ENCODE results near the gene PRKCH.
A peak's percentile ranks its signal among the peaks of the same experiment; 100 is the strongest.

PRKCH gene

DNA sequence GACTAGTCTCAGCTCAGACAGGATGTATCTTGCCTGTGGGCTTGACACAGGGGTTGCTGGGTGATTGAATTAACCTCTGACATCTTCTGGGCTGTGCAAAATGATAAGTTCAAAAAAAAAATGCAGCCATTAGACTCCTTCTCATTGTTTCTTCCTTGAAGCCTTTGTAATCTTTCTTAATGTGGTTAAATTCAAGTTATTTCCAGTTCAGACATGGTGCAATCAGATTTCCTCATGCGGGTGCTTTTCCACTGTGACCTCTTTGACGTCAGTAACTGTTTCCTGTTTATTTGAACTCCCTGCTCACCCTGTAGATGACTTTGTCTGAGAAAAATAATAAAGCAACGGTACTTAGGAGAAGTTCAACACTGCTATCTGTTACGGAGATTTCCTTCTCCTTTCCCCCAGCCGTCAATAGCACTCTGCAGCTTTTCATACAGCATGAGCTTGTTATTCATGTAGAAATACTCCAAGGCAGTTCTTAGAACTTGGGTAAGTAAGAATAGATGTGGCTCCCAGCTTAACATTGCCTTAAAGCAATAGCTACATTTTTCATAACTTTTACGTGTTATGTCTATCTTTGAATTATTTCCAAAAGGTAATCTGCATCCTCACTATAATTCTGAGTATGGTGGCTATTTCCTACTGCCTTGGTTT, 155.5 kb downstream of the PRKCH start:
- peak; percentile 51 for DNase-seq

GRCh38 chr14:61477712-61478462, 156.5 kb downstream of the PRKCH start:
- peak; percentile 54 for DNase-seq

GRCh38 chr14:61478971-61479473, 157.6 kb downstream of the PRKCH start:
- no peak for DNase-seq

DNA sequence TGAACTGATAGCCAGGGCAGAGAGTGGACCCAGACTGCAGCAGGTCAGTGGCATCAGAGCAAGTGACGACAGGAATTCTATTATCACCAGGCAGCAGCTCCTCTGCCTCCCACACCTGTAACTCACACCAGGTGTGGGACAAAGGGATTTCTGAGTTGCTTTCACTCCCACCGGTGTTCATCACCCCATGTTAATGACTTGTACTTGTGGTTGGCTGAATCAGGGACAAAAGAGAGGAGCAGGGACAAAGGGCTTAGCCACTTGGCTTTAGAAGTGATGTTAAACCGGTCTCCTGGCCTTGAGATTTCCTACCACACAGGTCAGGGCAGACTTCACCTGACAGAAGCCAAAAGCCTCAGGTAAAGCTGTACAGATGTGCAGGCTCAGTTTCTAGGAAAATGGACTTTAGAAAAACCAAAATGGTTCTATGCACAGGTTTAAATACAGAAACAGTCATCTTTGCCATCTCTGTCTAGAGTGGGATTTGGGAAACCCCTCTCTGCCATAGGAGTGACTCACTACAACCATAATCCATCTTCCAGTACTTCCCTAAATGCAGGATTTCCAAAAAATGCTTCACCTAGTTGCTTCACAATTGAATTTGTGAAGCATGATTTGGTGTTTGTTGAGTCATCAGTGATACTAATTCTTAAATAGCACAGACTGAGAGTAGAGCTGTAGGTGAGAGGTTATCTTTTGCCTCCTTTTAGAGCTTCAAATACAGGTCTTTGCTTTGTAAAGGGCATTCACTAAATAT, 158.5 kb downstream of the PRKCH start:
- DNase-seq = no peak

DNA sequence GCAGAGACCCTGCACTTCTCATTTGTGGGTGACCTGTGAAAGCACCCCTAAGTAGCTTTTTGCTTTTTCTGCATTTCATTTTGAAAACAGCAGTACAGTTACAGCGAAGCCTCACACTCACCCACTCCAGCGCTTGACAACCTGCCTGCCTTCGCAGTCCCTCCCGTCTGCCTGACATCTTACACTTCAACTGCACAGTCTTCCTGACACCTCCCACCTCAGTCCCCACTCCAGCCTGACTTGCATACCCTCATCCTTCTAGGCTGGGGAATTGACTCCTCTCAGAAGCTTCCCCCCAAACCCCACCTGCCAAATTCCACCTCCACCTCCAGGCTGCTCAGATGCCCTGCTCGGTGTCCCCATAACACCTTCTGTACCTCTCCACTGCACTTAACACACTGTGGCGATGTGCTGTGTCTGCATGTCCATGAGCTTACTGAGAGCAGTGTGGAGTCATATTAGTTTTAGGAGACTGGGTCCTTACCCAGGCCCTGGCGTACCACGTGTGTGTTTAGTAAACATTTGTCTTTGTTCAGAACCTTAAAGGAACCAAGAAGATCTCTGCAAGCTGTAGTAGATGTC, 159.4 kb downstream of the PRKCH start:
- no peak for DNase-seq

DNA sequence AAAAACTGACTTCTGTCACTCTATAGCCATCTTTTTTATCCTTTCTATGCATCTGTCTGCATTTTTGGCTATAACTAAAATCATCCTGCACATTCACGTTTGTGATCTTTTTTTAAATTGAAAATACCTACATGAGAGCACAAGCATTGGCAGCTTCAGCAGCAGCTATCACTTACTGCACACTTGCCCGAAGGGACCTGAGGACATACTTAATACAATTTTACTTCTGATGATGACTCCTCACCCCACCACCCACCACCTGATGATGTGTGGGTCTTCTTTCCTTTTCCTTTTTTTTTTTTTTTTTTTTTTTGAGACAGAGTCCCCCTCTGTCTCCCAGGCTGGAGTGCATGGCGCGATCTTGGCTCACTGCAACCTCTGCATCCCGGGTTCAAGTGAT, 160.3 kb downstream of the PRKCH start:
- DNase-seq = no peak

DNA sequence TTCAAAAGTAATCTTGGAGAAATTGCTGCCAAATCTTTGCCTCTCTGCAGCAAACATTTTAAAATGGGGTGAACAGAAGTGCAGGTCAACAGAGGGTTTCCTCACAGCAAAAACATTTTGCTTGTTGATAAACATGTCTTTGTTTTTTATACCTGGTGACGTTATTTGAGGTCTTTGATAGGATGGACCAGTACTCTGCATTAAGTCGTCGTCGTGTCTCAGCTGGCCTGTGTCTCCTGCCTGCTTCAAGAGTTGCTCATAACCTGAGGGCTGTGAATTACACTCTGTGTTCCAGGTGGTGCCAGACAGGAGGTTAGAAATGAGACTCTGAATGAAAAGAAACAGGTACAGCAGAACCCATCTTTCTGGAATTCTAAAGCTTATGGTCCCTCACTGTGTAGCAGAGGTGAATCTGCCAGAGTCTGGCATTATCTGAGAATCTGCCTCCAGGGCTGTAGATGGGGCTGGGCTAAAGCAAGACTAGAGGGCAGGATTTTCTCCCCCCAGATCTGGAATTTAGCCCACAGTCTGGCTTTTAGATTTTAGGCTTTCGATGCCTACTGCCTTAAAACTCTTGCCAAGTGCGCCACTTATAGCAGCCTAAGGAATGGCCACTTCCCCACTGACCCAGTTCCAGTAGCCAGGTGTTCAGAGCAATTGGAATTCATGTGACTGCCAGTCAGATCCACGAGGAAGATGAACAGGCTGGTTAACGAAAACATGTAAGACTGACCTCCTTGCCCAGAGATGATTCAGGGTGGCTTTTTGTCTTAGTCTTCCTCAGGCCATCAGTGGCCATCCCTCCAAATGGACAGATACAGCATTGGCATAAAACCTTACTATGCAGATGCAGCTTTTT, 161.2 kb downstream of the PRKCH start:
- DNase-seq = no peak

DNA sequence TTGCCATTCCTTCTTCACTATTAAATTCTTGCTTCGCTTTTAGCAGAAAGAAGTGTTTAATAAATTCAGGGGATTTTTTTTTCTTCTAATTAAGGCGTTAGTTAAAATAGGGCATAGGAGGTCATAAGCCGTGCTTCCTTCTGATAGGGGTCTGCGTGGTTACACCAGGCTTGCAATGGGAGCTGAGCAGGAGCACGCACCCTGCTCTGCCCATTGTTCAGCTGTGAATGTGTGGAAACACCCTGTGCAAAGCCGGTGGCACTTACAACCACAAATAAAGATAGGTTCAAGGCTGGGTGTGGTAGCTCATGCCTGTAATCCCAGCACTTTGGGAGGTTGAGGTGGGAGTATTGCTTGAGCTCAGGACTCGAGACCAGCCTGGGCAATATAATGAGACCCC, 162.1 kb downstream of the PRKCH start:
- no peak for DNase-seq

DNA sequence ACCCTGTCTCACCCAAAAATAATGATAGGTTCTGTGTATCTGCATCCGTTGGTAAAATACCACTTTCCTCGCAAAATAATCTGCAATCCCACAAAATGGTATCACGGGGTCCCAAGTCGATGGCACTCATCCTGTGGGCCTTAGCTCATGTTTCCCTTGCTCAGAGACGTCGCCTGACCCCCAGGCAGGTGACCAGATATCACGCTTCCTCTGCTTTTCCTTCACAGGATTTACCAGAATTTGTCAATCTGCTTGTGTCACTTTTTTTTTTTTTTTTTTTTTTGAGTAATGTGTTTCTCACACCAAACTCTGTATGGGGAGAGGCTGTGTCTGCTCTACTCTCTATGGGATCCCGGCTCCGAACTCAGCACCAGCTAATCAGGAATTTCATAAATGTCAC, 162.7 kb downstream of the PRKCH start:
- DNase-seq = no peak

DNA sequence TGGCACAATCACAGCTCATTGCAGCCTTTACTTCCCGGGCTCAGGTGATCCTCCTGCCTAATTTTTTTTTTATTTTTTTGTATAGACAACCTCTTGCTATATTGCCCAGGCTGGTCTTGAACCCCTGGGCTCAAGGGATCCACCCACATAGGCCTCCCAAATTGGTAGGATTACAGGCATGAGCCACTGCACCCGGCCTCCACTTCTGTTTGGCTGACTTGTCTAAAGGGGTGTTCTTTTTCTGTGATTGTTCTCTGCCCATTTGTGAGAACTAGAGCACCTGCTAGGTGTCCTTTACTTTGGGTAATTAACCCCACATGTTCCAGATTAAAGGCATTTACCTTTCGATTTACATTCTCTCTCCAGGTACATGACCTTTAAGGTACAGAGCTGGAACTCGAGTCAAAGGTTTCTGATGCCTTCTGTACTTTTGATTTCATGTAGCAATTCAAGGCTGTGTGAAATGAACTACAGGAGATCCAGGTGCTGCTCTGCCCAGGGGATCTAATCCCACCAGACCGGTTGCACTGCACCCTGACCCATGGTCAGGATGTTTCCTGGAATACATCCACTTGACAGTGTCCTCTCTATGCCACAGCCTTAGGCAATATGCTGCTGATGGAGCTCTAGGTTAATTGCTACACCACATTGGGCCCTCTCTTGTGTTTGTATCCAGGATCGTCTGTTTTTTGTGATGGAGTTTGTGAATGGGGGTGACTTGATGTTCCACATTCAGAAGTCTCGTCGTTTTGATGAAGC, 163.6 kb downstream of the PRKCH start:
- no peak for DNase-seq

GRCh38 chr14:61485661-61486060, 164.3 kb downstream of the PRKCH start:
- DNase-seq = no peak

- DNase-seq = no peak
Measured at GRCh38 chr14:61486930-61487495, 165.6 kb downstream of the PRKCH start.

DNA sequence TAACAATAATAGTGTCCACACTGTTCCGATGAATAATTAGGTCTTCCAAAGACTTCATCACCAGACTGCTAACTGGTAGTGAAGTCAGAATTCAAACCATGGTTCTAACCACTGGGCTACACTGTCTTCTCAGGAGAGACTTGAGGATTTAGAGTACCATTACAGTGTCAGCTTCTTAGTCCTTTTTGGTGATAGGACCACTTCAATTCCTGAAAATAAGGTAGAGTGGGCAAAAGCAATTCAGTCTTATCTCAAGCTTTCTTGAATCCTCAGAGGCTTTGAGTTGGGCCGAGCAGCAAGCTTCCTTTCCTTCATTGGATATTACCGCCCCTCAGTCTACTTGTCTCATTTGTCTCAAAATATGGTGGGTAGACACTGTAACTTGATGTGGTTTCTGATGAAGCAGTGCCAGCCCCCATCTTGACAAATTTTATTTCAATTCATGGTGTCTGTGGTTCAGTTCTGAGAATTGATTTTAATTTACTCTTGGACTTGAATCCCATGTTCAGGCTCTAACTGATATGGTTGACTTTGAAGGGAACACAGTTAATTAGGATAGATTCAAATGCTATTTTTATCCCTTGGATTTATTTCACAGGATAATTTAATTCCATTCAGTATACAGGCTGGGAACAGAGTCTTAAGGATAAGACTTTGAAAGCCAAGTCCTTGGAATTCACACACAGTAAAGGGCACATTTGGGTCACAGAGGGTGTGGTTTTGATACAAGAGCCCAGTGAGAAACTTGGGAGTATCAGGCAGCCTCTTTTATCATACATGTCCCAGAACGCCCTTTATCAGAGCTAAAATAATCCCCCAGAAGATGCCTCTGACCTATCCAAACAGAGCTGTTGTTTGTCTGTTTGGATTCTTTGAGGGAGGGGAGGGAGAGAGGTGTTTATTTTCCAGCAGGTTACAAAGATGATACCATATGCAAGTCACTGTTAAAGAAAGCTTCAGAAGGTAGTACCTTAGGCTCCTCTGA, 167.3 kb downstream of the PRKCH start:
- DNase-seq = no peak

DNA sequence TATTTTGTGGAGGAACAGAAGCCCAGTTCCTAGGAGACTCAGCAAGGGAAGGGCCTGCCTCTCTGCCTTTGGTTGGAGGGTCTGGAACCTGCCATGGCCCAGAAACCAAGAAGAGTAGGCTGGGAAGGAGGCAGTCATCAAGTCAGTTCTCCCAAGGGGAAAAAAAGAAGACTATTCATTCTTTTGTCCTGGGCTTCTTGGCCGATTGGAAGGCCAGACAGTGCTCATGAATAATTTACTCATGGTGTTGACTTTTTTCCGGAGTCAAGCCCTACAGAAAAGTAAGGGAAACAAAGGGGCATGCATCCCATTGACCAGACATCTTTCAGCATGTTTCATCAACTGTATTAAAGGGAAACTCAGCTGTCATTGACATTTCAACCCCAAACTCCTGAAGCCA, 168.1 kb downstream of the PRKCH start:
- DNase-seq = no peak

GRCh38 chr14:61489932-61490331, 168.6 kb downstream of the PRKCH start:
- DNase-seq = no peak

GRCh38 chr14:61491224-61491623, 169.8 kb downstream of the PRKCH start:
- no peak for DNase-seq

DNA sequence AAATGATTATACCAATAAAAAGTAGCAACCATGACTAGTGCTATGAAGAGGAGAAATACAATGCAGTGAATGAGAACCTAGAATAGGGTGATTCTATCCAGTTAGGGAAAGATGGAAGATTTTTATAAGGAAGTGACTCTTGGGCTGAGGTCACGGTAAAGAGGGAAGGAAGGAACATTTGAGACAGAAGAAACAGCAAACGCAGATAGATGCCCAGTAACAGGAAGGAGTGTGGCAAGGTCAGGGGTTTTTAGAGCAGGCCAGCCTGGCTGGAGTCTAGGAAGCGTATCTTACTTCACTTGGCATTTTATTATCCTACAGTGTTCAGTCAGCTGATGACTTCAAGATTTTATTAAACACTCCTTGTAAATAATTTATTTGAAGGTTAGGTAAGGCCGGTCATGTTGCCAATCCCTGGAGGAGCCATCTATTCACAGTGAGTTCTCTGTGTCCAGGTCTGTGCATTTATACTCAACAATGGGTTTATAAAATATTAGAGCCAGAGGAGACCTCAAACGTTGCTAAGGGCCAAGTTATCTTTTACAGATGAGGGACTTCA, 170.6 kb downstream of the PRKCH start:
- no peak for DNase-seq

DNA sequence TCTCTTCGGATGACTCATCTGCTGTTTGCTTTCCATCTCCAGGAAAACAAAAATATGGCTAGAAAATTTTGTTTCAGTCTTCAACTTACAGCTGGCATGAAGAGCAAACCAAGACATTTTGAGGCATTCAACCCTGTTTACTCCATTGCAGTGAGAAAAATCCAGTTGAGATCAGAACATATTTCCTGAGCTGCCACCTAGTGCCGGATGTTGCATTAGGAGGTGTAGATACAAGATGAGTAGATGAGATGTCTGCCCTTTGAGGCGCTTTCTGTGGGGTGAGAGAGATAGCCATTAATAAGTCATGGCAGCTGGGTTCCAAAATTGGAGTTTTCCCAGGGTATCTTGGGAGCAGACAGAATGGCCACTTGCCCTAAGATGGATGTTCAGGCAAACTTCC, 171.1 kb downstream of the PRKCH start:
- no peak for DNase-seq

DNA sequence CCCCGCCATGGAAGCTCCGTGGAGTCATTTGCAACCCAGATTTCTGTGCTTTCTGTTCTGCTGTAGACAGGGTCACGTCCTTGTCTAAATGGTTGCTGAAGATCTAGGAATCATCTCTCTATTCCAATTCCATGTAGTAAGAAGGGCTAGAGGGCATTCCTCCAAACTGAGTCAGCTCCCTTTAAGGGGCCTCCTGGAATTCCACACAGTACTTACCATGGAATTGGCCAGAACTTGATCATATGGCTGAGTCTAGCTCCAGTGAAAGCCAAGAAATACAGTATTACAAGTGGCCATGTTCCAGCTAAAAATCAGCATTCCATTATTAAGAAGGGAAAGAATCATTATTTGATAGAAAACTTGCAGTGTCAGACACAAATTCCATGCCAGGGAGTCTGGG, 171.9 kb downstream of the PRKCH start:
- peak; percentile 98 for DNase-seq
